Left ventricle myocardium superior (tissue), 1 donor: ENCODE measurements around the gene TMEM47. TPM values are rescaled to one million over a fixed set of nuclear protein-coding genes. Genes with fewer than 3 reads are reported as not detected.

Experiments used
- ATAC-seq: fragments of 200-7000 bp; cut with Tn5 transposase; one replicate; pipeline ENCODE4 v1.9.1; 2020; ENCODE audit warnings: mild to moderate bottlenecking, moderate library complexity
- DNase-seq: peaks from one replicate; pipeline ENCODE4 v3.0.0-alpha.2; 2020
- intact Hi-C: fragments of 100-400 bp; cut with micrococcal nuclease; formaldehyde crosslinking; loops from one replicate; pipeline ENCODE4 v1.11.0; 2022
- total RNA-seq: library from RNA; stranded (reverse); fragmentation: NEBNext Ultra II Directional; extraction: Animal tissue kit (Norgen Biotek cat#: 25700); gene quantifications from one replicate; pipeline ENCODE4 v1.2.1, GENCODE V29; 2021
- donor health status: DM: no; HTN: yes; CAD: no; lungs with severe emphysema.

Gene TMEM47
- total RNA-seq, 1 donor from 2014 or later = 32.1 TPM

DNA sequence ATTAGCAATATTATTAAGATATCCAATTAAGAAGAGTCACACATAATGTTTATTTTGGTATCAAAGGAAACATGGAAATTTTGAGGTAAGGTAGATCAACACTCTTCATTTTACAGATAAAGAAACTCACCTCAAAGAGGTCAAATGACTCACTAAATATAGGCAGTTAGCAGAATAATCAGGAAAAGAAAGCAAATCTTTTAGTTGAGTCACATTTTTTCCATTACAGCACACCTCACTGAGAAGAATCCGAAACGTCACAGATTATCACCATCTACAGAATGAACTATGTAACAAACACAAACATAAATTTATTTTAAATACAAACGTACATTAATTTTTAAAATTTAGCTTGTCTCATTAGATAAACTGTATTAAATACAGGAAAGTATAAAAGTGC, 70.1 kb downstream of the TMEM47 start:
- intact Hi-C loops = no loop called here
- no peak for DNase-seq
- no peak for ATAC-seq

DNA sequence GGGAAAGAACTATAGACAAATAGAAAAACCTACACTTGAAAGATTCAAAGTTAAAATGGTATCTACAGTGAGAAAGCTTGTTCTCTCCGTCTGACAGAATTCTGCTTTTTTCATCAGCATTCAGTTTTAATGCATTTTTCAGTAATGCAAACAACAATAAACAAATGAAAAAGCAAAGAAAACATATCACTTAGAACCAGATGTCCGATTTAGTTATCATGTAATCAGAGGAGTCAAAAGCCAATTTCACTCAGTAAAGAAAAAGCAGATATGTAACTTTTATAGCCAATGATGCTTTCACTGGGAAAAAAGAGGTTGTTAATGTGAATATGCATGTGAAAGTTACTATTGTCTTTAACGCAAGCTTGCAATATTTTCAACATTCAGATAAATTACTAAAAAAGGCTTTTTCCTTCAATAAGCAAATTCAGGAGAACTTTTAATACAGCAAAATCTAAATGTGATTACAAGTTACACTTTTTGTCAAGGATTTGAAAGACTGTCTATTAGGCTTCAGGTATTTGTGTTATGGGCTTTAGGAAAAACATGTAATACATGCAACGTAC, 70.7 kb downstream of the TMEM47 start:
- intact Hi-C loops = no loop called here
- ATAC-seq (no peak), DNase-seq (no peak)

DNA sequence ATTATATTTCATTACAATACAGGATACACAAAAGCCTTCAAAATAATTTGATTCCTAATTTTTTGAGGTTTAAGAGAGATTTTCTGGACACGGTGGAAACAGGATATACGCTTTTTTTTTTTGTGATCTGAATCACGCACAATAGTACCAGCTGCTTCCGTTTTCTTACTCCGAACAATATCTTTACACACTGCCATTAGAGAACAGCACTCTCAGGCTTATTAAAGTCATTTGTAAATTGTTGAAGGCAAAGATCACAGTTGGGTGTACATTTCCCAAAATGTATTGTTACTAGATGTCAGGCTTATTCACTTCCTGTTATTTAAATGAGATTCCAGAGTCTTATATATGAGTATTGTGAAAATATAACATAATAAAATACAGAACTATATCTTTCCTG, 71.5 kb downstream of the TMEM47 start:
- ATAC-seq (no peak), DNase-seq (no peak)
- intact Hi-C loops = no loop called here

DNA sequence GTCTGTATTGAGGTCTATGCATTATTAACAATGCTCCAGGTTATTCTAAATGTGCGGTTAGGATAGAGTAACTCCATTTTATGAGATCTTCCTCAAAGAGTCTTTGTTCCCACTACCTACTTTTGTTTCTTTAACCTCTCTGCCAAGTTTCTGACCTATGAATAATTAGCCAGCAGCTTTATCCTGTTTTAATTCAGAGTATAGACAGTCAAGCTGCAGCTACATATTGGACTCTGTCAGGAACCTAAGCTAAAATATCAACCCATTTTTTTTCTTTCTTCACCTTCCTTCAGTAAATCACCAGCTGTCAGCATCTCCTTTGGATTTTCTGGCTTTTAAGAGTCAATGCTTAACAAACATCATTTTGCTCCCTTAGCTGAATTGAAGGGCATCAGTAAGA, 72.3 kb downstream of the TMEM47 start:
- ATAC-seq (no peak), DNase-seq (no peak)
- intact Hi-C loops = no loop called here

DNA sequence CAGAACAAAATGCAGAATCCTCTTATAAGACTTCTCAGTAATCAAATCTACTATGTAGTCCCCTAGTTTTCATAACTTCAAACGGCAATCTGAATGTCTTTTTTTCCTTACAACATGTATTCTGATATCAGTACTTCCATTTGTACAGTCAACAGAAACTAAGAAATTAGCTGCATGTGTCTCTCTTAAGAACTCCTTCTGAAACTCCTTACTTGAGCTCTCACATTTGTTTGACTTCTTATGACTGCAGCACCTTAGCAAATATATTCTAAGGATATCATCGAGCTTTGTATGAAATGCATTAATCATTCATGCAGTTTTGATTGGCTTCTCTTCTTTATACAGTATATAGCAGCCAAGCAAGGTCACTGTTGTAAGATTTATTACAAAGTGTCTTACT, 77.0 kb downstream of the TMEM47 start:
- ATAC-seq = no peak
- no peak for DNase-seq
- intact Hi-C loops = no loop called here

DNA sequence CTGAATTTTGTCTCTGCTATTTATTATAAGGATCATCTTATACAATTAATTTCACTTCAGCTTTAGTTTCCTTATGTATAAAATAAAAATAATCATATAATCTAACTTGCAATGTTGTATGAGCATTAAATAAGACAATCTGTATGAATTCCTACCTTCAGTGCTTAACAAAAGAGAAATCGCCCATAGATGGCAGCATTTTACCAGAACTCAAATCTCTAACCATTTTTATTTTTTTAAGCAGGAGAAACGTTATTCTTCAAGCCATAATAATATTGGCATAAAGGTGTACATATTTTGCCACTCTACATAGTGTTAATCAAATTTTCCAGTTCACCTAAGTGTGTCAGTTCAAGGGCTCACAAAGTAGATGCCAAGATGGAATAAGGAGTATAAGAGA, 78.8 kb downstream of the TMEM47 start:
- ATAC-seq (no peak), DNase-seq (no peak)
- intact Hi-C loops = no loop called here
